ENCODE results near the gene CDX1.

DNA sequence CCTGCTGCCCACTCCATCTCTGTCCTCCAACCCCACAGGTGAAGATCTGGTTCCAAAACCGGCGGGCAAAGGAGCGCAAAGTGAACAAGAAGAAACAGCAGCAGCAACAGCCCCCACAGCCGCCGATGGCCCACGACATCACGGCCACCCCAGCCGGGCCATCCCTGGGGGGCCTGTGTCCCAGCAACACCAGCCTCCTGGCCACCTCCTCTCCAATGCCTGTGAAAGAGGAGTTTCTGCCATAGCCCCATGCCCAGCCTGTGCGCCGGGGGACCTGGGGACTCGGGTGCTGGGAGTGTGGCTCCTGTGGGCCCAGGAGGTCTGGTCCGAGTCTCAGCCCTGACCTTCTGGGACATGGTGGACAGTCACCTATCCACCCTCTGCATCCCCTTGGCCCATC is 16.9 kb downstream of the CDX1 start:
- TF ChIP-seq, protein P1, sequence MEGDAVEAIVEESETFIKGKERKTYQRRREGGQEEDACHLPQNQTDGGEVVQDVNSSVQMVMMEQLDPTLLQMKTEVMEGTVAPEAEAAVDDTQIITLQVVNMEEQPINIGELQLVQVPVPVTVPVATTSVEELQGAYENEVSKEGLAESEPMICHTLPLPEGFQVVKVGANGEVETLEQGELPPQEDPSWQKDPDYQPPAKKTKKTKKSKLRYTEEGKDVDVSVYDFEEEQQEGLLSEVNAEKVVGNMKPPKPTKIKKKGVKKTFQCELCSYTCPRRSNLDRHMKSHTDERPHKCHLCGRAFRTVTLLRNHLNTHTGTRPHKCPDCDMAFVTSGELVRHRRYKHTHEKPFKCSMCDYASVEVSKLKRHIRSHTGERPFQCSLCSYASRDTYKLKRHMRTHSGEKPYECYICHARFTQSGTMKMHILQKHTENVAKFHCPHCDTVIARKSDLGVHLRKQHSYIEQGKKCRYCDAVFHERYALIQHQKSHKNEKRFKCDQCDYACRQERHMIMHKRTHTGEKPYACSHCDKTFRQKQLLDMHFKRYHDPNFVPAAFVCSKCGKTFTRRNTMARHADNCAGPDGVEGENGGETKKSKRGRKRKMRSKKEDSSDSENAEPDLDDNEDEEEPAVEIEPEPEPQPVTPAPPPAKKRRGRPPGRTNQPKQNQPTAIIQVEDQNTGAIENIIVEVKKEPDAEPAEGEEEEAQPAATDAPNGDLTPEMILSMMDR (IDR thresholded peaks at IDR 0.05; ENCODE audit: poor library complexity): no peak
- TF ChIP-seq EZH2 (IDR thresholded peaks at IDR 0.05; ENCODE audit: borderline replicate concordance): no peak

Measured in hepatocyte (in vitro differentiated cells).